HG03139 (cell line): ENCODE data around the gene FADS2.
A peak's percentile ranks its signal among the peaks of the same experiment; 100 is the strongest.

ENCODE experiments used
- ATAC-seq: cut with Tn5 transposase; IDR thresholded peaks from one replicate; pipeline ENCODE4 v1.9.1; 2021; ENCODE audit not compliant: unreplicated experiment

Gene FADS2

GRCh38 chr11:61885784-61886580, 57.9 kb downstream of the FADS2 start:
- no peak for ATAC-seq

DNA sequence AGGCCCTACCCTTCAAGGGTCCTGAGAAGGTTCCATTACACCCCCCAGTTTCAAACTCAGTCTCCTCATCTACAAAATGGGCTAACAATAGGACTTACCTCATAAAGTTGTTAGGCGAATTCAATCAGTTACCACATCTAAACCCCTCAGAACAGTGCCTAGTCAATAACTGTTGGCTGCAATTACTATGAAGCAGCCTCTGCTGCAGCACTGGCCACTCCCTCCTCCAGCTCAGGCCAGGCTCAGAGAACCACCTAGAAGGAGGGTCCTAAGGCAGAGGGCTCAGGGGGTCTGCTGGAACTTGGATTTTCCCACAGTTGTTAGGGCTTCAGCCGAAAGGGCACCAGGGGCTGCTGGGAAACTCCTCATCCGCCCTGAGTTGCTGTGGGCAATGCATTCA, 58.5 kb downstream of the FADS2 start:
- no peak for ATAC-seq

DNA sequence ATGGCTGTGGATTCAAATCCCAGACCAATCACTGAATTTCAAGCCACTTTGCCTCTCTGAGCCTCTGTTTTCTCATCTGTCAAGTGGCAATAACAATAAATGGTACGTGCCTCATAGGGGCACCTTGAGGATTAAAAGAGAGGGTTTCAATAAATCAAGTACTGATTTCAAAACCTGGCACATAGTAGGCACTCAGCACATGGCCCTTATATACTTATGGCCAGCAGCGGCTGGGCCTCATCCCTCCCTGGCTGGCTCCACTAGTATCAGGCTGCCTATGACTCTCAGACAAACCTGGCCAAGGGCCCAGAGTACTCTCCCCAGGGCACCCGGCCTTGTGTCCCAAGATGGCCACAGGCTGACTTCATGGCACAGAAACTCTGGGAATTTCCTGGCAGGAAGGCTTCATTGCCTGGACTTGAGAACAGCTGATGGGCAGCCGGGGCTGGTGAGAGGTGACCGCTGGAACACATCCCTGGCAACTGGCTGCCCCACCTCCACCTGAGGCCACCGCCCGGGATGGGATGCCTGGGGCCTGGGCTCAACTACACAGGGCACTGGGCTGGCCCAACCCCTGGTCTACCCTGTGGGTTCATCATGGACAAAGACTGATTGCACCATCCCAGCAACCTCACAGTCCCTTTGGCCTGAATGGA, 59.9 kb downstream of the FADS2 start:
- ATAC-seq: no peak

DNA sequence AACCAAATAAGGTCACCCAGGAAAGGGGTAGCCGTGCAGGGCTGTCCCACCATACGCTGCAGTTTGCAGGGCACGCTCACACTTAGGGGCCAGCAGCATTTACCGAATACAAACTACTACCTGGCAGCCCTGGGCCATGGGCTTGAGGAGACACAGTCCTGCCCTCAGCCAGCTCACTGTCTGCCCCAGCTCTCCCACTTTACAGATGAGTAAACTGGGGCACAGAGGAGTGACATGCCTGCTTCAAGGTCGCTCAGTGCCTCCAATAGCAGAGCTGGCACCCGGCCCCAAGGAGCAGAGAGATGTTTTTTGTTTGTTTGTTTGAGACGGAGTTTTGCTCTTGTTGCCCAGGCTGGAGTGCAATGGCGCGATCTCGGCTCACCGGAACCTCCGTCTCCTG, 60.5 kb downstream of the FADS2 start:
- no peak for ATAC-seq

- ATAC-seq: no peak
Measured at GRCh38 chr11:61889831-61890230, 61.7 kb downstream of the FADS2 start.

- no peak for ATAC-seq
Measured at GRCh38 chr11:61890529-61891330, 62.6 kb downstream of the FADS2 start.

DNA sequence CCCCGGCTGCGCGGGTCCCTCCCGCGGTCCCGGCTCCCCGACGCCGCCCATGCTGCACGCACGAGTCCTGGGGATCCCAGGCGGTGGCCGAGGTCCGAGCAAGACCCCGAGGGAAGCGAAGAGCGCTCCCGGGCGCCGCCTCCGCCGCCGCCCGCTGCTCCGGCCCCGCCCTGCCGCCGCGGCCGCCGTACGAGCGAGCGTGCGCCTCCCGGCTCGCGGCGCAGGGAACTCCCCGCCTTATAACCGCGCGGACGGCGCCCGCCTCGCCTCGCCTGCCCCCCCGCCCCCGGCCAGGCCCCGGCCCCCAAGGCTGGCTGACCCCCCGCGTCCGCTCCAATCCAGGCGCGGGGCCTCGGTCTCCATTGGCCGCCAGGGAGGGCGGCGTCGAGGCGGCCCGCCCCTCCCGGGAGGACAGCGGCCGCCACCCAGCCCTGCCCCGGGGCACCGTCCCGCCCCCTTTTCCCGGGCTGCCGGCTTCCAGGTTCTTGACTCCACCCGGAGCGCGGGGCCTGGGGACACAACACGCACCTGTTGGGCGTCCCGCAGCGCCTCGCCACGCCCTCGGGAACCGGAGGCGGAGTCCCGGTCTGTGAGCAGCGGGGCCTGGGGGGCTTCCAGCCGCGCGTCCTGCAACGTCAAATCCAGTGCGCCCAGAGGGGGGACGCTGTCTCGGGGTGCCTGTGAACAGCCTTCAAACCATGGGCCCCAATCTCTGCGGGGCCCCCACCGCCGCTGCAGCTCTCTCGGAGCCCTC, 63.4 kb downstream of the FADS2 start, which contains the start of gene FADS3:
FADS3 (minus strand) TSS at position 215 of the 754 bp plus-strand sequence; CDS start at position 51, 164 bp downstream.
- no peak for ATAC-seq

- no peak for ATAC-seq
Measured at GRCh38 chr11:61892085-61892370, 63.9 kb downstream of the FADS2 start.

GRCh38 chr11:61893981-61894380, 65.9 kb downstream of the FADS2 start:
- no peak for ATAC-seq

DNA sequence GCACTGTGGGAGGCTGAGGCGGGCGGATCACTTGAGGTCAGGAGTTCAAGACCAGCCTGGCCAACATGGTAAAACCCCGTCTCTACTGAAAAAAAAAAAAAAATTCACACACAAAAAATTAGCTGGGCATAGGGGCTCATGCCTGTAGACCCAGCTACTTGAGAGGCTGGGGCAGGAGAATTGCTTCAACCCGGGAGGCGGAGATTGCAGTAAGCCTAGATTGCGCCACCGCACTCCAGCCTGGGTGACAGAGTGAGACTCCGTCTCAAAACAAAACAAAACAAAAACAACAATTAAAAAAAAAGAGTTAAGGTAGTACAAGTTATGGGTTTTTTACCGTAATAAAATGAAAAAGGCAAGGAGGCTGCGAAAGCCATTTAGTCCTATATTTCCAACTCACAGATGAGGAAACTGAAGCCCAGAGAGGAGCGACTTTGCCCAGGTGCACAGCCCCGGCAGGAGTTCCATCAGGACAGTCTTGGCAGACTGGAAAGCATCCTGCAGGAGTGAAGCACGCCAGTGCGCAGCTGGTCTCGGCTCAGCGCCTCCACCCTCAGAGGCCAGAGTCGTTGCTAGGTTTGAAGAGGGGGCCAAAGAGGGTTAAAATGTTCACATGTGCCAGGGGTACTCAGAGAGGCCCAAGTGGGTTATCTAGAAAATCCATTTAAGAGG, 67.1 kb downstream of the FADS2 start:
- no peak for ATAC-seq

GRCh38 chr11:61895718-61896059, 67.6 kb downstream of the FADS2 start:
- ATAC-seq: no peak

DNA sequence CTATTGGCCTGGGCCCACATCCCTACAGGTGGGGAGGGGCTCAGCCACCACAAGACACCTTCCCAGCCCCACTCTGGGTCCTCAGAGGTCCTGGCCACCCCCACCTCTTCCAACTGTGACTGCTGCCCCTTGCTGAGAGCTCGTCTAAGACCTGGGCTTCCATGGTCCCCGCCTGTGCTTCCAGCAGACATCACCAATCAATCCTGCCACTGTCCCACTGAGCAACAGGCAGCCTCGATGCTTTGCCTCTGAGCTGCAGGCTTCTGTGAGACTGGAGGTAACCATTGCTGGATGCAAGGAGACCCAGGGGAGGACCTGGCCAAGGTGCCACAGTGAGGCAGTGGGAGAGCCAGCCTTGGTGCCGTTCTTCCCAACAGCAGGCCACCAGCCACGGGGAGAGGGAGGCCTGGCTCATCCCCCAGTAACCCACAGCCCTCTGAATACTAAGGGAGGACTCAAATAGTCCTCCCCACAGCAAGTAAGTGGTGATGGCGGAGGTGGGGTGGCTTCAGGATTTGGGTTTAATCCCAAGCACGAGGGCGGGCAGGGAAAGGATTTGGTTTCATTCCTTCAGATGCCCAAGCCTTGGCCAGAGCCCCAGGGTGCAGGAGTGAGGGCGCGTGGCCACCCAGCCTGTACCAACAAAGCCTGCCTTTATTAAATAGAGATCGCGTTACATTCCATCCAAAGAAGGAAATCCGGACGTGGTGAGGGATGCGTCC, 68.7 kb downstream of the FADS2 start:
- ATAC-seq: no peak

DNA sequence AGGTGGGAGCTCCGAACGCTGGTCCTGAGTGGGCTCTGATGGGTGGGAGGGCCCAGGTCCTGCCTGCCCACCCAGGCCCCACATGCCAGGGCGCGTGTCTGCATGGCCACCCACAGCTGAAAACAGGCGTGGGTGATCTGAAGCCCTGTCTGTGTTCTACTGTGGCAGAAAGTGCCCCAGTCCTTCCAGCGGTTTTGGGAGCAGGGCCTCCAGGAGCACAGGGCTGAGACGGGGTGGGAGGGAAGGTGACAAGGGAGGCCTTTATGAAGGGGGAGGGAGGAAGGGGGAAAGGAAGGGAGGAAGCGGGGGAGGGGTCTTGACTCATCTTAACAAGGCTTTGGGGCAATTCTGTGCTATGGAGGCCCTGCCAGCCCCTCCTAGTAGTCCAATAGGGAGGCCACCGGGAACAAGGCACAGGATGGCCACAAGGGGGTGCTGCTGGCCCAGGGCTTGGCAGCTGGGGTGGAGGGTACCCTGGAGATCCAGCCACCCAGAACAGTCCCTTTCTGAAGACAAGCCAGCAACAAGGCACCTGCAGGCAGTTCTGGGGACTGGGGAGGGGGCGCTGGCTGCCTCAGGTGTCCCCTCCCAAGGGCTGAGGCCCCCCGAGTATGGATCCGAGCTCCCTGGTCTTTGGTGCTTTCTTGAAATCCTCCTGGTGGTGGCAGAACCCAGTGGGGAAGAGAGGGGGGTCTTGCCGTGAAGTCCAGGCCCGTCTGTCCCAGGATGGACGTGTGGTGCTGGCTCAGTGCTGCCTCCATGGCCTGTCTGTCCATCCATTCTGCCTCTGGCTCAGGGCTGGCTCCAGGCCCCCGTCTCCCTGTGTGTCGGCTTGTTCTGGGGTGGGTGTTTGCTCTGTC, 69.5 kb downstream of the FADS2 start:
- ATAC-seq: no peak

- no peak for ATAC-seq
Measured at GRCh38 chr11:61898247-61898582, 70.1 kb downstream of the FADS2 start.

- peak; percentile 65 for ATAC-seq
Measured at GRCh38 chr11:61899146-61899841, 71.2 kb downstream of the FADS2 start.

DNA sequence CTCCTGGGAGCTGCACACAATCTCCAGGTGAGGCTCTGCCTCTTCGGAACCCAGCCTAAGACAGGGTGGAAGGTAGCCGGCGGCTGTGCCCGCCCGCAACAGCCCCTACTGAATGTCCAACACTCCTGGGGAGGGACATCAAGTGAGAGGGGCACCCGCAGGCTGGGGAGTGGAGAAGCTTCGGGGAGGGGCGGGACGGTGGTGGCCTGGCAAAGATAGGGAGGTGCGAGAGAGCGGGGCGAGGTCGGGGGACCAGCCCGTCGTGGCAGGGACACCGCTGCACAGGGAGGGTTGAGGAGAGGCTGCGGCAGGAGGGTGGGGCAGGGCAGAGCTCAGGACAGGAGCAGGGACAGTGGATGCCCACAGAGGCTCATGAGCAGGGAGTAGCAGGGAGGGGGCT, 72.2 kb downstream of the FADS2 start:
- no peak for ATAC-seq

DNA sequence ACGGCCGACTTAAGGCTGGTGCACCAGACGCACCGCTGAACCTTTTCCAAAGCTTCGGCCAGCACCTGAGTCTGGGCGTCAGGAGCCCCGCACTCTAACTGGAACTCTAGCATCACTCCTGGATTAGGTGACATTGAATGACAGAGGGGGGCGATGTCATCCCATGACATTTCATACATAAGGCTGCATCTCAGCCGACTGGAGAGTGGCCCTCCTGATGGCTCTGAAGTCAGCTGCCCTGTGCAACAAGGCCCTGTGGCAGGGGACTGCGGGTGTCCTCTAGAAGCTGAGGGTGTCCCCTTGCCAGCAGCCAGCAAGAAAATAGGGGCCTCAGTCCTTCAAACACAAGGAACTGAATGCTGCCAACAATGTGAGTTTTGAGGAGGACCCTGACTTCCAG, 73.3 kb downstream of the FADS2 start:
- no peak for ATAC-seq

DNA sequence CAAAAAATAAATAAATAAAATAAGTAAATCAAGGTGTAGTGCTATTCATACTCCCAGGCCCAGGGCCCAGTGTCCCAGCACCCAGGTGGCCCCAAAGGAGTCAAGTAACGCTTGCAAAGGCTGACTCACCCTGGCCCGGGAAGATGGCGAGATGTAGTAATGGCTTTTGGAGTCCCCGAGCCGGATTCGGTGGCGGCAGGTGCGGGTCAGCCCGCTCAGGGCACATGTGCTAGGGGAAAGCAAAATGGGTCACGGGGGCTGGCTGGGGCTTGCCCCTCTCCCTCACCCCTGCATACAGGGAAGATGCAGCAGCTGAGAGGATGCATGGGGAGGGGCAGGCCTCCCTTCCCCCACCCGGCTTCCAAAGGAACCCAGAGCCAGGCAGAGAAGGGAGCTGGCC, 74.2 kb downstream of the FADS2 start:
- ATAC-seq: no peak

DNA sequence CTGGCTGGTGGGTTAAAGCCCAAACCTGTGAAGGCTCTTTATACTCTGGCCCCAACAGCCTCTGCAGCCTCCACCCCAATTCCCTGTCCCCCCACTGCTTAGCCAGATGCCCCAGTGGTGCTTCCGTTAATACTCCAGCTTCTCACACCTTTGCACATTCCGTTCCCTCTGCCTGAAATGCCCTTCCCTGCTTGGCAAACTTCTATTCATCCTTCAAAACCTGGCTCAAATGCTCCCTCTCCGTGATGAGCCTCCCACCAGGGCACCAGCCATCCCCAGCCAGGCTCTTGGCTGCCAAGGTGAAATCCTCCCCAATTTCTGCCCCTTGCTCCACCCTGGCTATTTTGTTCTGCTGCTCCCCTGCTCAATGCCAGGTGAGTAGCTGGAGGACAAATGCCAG, 75.7 kb downstream of the FADS2 start:
- no peak for ATAC-seq
